NCI-H524 (cell line): ENCODE data around the gene NTRK2.

Experiments
- DNase-seq, 2 experiments: peaks; one replicate each; lab custom pipeline; 2025; lab: John Stamatoyannopoulos, UW

Gene NTRK2

GRCh38 chr9:84851935-84852585 is 182.5 kb downstream of the NTRK2 start:
- DNase-seq, result peak; percentile 0 to 2

DNA sequence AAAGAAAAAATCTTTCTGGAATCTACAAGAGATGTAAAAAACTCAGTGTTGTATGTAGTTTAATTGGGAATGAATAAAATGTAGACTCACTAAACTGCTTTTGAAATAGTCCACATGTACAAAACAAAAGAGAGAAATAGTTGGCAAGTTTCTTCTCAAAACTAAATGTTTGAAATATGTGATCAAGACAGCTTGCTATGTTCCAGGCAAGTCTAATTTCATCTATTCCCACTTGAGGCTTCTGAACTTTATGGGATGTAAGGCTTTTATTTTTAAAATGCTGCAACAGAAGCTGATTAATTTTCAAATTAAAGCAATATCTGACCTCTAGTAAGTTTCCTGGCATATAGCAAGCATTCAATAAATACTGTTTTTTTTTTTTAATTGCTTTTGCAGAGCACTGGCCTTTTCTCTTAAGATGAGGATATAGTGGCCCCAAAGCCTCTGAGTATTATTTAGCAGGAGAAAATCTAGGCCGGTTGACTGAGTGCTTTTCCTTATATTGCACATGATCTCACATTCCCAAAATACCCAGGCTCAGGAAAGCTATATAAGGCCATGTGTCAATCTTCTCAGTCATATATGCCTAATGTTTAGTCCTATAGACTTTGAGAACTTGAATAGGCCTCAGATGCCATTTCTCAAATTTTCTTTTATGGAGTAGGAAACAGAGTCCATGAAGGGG is 183.2 kb downstream of the NTRK2 start:
- DNase-seq, result no peak

DNA sequence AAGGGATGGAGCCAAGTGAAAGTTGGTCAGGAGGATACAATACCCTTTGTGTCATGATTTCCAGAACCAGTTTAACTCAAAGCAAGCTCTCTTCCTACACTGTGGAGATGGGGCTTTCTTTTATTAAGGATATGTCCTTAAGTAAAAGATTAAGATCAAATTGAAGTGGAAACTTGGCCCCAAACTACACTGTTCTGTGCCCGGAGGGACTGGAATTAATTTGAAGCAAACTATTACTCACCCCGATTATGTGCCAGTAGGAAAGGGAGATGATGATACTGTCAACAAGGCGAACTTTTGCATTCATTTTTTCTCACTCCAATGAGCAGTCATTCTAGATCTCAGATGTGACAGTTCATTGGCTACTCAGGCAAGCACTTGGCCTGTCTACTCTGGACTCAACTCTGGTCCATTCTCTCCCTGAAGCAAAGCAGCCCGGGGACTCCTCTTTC is 186.7 kb downstream of the NTRK2 start:
- DNase-seq, result no peak

- no peak for DNase-seq
Observed at GRCh38 chr9:84857211-84857610, 187.7 kb downstream of the NTRK2 start.

DNA sequence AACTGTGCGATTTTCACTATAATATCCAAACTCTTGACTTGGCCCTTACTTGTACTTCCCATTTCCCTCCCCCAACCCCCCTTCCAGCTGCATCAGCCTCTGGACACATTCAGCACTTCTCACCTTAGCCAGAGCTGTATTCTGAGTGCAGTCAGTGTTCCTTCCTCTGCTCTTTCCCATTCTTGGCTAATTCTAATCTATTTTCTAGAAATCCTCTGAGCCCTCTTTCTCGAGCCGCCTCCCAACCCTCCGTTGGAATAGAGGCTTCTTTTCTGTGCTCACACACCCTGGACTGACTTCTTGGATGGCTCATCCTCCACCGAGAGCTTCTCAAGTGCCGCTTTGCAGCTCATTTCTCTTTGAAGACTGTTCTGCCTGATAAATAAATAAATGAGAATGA is 188.8 kb downstream of the NTRK2 start:
- no peak for DNase-seq

DNA sequence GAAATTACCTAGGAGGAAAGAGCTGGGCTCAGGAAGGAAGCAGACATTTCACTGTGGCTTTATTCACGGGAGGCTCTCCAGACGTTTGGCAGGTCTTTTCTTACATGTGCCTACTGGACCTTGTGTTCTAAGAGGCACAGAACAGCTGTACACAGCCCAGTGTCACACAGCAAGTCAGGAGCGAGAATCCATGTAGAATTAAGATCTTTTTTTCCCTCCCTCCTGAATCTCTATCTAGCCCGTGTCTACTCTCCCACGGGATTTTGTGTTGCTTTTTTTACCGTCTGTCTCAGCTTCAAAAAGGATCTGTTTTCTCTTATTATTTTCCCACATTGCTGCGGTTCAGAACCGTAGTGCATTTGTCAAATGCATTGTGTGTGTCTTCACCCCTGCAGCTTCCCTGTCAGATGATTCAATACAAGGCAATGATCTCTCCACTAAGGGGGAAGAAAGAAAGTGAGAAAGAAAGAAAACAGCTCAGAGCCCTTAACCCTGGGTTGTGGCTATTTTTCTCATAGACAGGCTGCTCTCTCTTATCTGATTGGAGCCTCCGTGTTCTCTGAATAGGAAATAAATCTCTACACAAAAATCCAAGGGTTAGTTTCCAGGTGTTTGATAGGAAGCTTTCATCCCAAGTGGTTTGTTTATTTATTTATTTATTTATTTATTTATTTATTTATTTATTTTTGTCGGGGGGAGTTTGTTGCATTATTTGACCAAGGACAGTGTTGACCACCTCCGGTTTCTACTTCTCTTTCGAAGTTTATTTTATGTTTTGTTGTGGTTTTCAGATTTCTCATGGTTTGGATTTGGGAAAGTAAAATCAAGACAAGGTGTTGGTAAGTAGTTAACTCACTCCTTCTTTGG is 191.0 kb downstream of the NTRK2 start:
- DNase-seq, result no peak

- DNase-seq, result no peak
Observed at GRCh38 chr9:84861455-84861854, 191.9 kb downstream of the NTRK2 start.

DNA sequence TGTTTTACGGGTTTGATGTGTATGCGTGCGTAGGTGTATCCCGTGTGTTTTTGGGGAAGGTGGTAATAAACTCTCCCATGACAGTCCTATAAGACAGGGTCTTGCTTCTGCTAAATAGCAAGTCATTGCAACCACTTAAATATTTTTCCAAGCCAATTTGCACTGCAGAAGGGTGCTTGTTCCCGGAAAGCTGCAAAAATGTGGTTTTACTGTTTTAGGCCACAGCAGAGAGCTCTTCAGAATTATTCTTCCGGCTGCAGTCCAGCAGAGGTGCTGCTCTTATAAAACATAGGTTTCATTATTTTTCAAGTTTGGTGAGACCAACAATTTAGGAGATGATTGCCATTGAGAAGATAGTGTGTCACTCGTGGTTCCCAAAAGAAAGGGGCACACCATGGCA is 192.8 kb downstream of the NTRK2 start:
- DNase-seq, result no peak

DNA sequence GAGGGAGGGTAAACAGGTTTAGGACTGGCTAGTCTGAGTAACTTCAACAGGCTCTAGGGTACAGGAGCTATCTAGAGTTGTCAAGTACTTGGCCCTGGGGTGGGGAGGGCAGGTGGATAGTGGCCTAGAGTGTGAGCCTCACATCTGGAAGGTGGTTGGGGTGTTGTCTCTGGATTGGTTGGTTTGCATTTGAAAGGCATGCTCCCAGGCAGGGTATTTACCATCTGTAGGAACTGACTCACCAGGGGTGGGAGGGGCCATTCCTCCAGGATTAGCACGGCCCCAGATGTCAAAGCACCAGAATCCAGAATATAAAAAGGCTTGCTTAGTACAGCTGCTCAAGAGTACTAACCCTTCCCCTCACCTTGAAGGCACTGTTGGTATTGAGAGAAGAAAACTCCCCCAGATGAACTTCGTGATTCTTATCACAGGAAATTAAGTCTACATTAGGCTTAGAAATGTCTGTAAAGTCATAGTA is 193.3 kb downstream of the NTRK2 start:
- DNase-seq, result peak; percentile 35 to 71

DNA sequence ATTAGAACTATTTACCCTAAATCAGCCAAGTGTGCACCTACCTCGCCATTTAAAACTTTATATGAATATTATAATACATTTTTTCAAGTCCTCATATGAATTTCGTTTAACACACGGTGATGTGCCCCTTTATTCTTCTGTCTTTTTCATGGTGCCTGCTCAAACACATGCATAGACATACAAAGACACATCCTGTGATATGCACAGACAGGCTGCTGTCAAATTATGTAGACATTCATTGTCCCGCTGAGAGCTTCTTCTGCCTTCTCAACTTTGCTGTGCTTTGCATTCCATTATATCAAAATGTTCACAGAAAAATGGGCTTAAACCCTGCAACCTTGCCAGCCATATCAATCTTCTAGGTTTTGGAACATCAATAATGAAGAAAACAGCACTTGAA is 193.8 kb downstream of the NTRK2 start:
- no peak for DNase-seq

- DNase-seq, result no peak
Observed at GRCh38 chr9:84866396-84867175, 197.1 kb downstream of the NTRK2 start.

DNA sequence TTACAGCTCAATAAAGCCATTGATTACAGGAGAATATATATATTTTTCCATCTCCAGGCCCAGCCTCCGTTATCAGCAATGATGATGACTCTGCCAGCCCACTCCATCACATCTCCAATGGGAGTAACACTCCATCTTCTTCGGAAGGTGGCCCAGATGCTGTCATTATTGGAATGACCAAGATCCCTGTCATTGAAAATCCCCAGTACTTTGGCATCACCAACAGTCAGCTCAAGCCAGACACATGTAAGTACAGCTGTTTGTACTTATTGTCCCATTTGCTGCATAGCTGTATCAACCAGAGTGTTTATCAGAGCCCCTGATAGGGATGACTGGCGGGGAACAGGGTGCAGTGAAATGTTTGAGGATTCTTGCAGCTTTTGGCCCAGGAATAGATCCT is 197.7 kb downstream of the NTRK2 start:
- no peak for DNase-seq

GRCh38 chr9:84869091-84869490 is 199.6 kb downstream of the NTRK2 start:
- DNase-seq, result no peak

DNA sequence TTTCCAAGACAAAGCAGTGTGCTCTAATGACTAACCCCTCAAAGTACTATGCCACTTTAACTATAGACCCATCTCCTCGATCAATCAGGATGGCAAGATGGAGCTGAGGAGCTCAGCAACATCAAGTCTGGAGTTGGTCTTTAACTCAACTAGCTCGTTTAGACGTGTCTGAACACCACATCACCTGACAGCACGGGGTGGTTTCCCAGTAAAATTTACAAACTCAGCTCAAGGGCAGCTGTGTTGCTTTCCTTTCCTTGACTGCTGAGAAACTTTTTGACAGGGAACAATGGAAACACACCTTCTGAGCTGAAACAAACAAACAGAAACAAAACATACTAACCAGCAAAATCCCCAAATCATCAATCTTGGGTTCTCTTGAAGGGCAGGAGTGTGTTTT is 202.5 kb downstream of the NTRK2 start:
- no peak for DNase-seq

DNA sequence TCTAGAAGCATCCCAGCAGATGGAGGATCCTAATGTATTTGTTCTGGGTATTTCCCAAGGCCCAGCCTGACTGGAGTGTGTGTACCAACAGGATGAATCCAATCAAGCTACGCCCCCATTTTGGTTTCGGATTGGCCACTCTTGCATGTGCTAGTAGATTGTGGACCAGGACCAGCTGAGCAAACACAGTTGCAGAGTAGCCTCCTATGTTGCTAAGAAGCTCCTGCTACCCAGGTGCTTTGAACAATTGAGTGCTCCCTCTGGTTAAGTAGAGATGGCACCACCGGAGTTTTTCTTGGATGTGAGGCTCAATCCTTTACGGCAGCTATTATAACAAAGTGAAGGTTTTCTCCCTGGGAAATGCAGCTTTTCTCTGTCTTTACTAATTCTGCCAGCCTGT is 204.5 kb downstream of the NTRK2 start:
- no peak for DNase-seq

GRCh38 chr9:84874596-84874995 is 205.1 kb downstream of the NTRK2 start:
- DNase-seq, result no peak

GRCh38 chr9:84875193-84875592 is 205.7 kb downstream of the NTRK2 start:
- no peak for DNase-seq

- DNase-seq, result no peak
Observed at GRCh38 chr9:84879631-84880030, 210.1 kb downstream of the NTRK2 start.

DNA sequence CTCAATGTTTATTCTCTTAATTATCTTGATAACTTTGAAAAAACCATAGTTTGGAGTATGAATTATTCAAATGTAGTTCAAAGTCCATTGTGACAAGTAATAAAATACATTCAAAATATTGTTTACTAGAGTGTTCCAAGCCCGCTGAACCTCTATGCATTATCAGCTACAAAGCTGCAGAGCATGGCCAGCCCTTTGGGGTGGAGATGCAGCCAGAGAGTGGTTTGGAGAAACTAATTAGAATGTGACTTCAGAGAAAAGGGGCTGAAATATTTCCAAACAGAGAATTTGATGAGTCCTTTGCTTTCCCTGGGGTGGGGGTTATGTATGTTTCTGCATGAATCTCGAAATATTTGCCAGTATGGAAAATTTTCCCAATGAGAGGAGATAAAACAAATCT is 211.3 kb downstream of the NTRK2 start:
- DNase-seq, result no peak

- no peak for DNase-seq
Observed at GRCh38 chr9:84886866-84887265, 217.3 kb downstream of the NTRK2 start.

DNA sequence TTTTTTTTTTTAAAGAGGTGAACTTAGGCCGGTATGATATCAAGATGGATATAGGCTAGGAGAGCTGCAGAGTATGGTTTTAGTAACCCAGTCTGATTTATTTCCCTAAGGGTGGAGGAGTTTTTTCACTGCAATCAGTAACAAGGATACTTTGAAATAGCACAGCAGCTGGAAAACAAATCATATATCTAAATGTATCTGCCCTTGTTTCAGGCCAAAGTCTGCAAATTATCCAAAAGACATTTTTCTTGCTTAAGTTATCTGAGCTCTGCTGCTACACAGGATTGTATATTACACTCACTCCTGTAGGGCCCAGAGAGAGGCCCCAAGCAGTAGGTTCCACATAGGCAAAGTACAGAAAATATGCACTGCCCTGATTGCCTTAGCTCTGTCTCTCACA is 222.4 kb downstream of the NTRK2 start:
- no peak for DNase-seq
